ENCODE measurements around the gene LAMA2. TPM values are rescaled to one million over a fixed set of nuclear protein-coding genes. Genes with fewer than 3 reads are reported as not detected.

LAMA2 gene
- total and polyA plus RNA-seq, 5 donors = 28.7 to 176 (median 134) TPM

DNA sequence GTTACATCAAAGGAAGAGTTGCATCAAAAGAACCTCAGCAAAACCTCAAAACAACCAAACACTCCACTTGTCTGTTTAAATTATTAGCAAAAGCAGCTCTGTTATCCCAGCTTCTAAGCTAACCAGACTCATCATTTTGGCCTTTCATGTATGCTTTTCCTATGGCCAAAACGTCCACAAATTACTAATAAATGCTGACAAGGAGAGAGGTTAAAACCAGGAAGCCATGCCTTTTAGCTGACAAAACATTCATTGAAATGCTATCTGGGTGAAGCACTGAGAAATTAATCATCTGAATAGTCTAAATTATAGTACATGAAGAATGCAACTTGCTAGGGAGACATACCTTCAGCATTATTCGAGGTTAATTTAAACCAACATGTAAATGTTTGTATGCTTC is 80.6 kb downstream of the LAMA2 start:
- no peaks in the 10 kb centered on the region for H3K27me3 ChIP-seq (ENCODE audit: control insufficient read depth, insufficient read depth)
- peaks cover under 1% of the 10 kb centered on the region for H3K4me1 ChIP-seq (ENCODE audit: control insufficient read depth, insufficient read depth, low read length)
- ATAC-seq = no peak
- H3K27ac ChIP-seq (ENCODE audit: low read length) = no peak overlapping the region
- intact Hi-C loops (cut with DNase I) = no loop called here
- H3K9me3 ChIP-seq (ENCODE audit: control insufficient read depth, low read length) = no peaks in the 10 kb centered on the region
- 54% methylated on average over 2 of the region's 2 CpGs for WGBS
- no peak overlapping the region for H3K4me3 ChIP-seq (ENCODE audit: low read length)
- DNase-seq = no peak

DNA sequence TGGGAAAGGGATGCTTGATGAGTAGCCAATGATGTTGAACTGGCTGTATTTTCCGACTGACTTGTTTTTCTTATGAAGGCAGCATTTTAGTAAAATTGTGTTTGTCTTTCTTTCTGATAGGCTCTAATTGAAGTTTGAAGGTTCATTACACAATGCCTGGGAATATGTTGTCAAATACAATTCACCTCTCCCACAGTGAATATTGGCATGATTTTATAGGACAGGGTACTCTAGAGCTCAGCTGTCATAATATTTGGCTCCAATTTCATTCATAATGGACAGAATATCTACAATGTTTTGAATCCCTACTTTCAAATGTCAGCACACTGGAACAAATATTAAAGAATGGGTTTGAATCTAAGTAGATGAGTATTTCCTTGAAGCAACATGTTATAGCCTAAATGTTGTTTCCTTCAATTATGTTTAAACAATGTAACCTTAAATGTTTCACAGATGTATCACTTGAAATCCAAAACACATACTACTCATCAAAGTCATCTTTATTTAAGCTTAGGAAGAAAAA is 81.4 kb downstream of the LAMA2 start:
- 70% methylated on average over 1 of the region's 1 CpG for WGBS

DNA sequence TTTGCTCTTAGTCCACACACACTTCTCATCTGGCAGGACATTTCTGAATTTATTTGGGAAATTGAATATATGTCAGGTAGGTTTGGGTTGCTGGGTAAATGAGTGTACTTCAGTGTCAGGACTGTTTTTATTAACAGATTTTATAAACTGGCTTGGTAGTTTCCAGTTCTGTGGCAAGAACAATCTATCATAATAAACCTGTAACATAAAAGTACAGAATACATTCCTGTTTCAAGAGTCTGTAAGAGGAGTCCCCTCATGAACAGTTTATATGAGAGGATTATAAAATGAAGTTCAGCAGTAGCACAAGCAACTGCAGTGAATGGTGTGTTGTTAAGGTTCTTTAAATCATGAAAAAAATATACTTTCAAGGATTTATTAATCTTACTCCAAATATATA is 81.8 kb downstream of the LAMA2 start:
- intact Hi-C loops (cut with DNase I) = no loop called here
- DNase-seq (no peak), ATAC-seq (no peak)
- Histone ChIP-seq H3K9me3 (ENCODE audit: control insufficient read depth, low read length) (no peaks in the 10 kb centered on the region), H3K27me3 (ENCODE audit: control insufficient read depth, insufficient read depth) (no peaks in the 10 kb centered on the region), H3K27ac (ENCODE audit: low read length) (no peak overlapping the region), H3K4me3 (ENCODE audit: low read length) (no peak overlapping the region), H3K4me1 (ENCODE audit: control insufficient read depth, insufficient read depth, low read length) (peaks cover 2% of the 10 kb centered on the region)

More for the DNA sequence above, 81.4 kb downstream of the LAMA2 start:
- DNase-seq (no peak), ATAC-seq (peak in 1 of 2 donors; percentile 41)
- no peak overlapping the region for H3K4me3 ChIP-seq (ENCODE audit: low read length)
- no peak overlapping the region for H3K27ac ChIP-seq (ENCODE audit: low read length)
- H3K9me3 ChIP-seq (ENCODE audit: control insufficient read depth, low read length) = no peaks in the 10 kb centered on the region
- intact Hi-C loops (cut with DNase I) = no loop called here
- H3K27me3 ChIP-seq (ENCODE audit: control insufficient read depth, insufficient read depth) = no peaks in the 10 kb centered on the region
- H3K4me1 ChIP-seq (ENCODE audit: control insufficient read depth, insufficient read depth, low read length) = peaks cover 2% of the 10 kb centered on the region

DNA sequence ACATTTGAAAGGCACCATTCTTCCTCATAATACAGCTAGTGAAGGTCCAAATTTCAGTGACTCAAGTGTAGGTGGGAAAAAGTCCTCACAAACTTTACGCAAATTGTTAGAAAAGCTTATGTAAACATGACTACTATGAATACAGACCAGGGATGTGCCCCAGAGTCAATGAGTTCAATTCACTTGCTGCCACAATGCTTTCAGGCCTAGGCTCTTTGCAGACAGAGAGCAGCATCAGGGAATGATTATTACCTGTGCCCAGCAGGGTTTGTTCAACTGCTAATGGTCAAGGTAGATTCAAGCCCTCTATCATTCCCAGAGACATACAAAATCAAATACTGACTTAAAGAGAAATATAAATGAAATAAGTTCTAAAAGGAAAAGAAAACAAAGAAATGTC is 84.0 kb downstream of the LAMA2 start:
- ATAC-seq = no peak
- DNase-seq = no peak
- intact Hi-C loops (cut with DNase I) = no loop called here
- Histone ChIP-seq H3K4me1 (ENCODE audit: control insufficient read depth, insufficient read depth, low read length) (peaks cover 2% of the 10 kb centered on the region), H3K27me3 (ENCODE audit: control insufficient read depth, insufficient read depth) (no peaks in the 10 kb centered on the region), H3K27ac (ENCODE audit: low read length) (no peak overlapping the region), H3K4me3 (ENCODE audit: low read length) (no peak overlapping the region), H3K9me3 (ENCODE audit: control insufficient read depth, low read length) (no peaks in the 10 kb centered on the region)
- 100% methylated on average over 1 of the region's 1 CpG for WGBS

DNA sequence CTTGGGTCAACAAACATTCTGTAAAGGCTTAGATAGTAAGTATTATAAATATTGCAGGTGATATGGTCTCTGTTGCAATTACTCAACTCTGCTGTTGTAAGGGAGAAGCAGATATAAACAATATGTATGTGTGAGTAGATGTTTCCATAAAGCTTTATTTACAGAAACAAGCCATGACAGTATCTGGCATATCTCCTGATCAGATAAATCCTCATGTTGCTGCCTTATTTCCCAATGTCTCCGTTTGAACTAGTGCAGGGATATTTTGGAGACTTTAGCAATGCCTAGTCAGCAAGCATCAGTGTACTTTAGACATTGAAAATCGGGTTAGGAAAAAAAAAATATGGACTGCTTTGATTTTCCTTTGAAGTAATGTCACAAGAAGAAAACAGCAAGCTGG is 96.1 kb downstream of the LAMA2 start:
- WGBS = 61% methylated on average over 2 of the region's 2 CpGs
- Histone ChIP-seq H3K27me3 (ENCODE audit: control insufficient read depth, insufficient read depth) (no peaks in the 10 kb centered on the region), H3K4me3 (ENCODE audit: low read length) (no peak overlapping the region), H3K4me1 (ENCODE audit: control insufficient read depth, insufficient read depth, low read length) (no peaks in the 10 kb centered on the region), H3K9me3 (ENCODE audit: control insufficient read depth, low read length) (no peaks in the 10 kb centered on the region), H3K27ac (ENCODE audit: low read length) (no peak overlapping the region)
- intact Hi-C loops (cut with DNase I) = no loop called here
- no peak for DNase-seq
- ATAC-seq = no peak

DNA sequence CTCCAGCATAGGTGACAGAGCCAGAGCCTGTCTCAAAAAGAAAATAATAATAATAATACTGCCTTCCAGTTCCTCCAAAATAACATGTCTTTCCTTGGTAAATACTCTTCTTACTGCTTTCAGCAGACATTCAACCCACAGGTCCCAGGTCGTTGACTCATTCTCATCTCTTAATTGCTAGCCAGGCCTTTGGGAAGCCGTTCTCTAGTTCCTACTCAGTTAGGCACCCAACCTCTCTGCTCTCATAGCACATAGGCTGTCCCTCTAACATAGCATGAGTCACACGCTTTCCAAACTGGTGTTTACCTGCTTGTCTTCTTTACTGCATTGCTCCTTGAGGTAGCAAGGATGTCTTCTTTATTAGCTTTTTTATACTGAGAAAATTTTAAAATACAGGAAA is 98.8 kb downstream of the LAMA2 start:
- DNase-seq = no peak
- 84% methylated on average over 3 of the region's 3 CpGs for WGBS
- intact Hi-C loops (cut with DNase I) = no loop called here
- Histone ChIP-seq H3K27me3 (ENCODE audit: control insufficient read depth, insufficient read depth) (no peaks in the 10 kb centered on the region), H3K4me1 (ENCODE audit: control insufficient read depth, insufficient read depth, low read length) (no peaks in the 10 kb centered on the region), H3K27ac (ENCODE audit: low read length) (no peak overlapping the region), H3K4me3 (ENCODE audit: low read length) (no peak overlapping the region), H3K9me3 (ENCODE audit: control insufficient read depth, low read length) (no peaks in the 10 kb centered on the region)
- no peak for ATAC-seq

DNA sequence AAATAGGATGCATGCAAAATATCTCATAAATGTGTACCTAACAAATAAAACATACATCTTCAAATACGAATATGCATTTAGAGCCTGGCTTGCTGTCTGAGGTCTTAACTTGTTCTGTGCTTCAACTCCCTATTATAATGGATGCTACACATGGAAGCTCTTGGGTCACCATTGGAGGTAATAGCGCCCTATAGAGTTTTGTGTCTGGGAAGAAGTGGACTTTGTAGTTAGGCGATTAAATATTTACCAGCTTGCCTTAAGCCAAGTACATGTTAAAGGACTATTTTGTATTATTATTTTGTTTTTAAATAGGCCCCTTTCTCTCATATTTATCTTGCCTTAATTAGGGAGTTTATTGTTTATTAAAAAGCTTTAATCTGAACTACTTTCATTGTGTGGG is 107.4 kb downstream of the LAMA2 start:
- Histone ChIP-seq H3K9me3 (ENCODE audit: control insufficient read depth, low read length) (no peaks in the 10 kb centered on the region), H3K4me3 (ENCODE audit: low read length) (no peak overlapping the region), H3K27me3 (ENCODE audit: control insufficient read depth, insufficient read depth) (no peaks in the 10 kb centered on the region), H3K27ac (ENCODE audit: low read length) (no peak overlapping the region), H3K4me1 (ENCODE audit: control insufficient read depth, insufficient read depth, low read length) (no peaks in the 10 kb centered on the region)
- intact Hi-C loops (cut with DNase I) = no loop called here
- ATAC-seq (no peak), DNase-seq (no peak)
- 94% methylated on average over 3 of the region's 3 CpGs for WGBS

DNA sequence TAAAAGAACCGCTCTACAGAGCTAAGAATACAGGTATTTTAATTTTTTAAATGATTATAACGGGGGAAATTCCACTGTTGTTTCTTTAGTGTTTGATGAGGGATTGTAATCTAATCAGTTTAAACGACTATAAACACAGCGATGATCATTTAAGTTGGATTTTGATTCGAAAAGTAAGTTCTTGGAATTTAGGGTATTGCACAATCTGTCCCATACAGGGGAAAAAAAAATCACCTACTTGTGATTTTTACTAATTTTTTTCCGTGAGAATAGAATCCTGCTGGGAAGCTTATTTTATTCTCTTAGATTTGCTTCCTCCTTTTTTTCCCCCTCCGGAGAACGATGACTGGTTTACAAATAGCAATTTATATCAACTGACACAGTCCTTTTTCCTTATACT is 108.0 kb downstream of the LAMA2 start:
- Histone ChIP-seq H3K27ac (ENCODE audit: low read length) (no peak overlapping the region), H3K27me3 (ENCODE audit: control insufficient read depth, insufficient read depth) (no peaks in the 10 kb centered on the region), H3K4me1 (ENCODE audit: control insufficient read depth, insufficient read depth, low read length) (no peaks in the 10 kb centered on the region), H3K4me3 (ENCODE audit: low read length) (no peak overlapping the region), H3K9me3 (ENCODE audit: control insufficient read depth, low read length) (no peaks in the 10 kb centered on the region)
- no peak for ATAC-seq
- intact Hi-C loops (cut with DNase I) = no loop called here
- DNase-seq = no peak
- WGBS = 85% methylated on average over 8 of the region's 8 CpGs

DNA sequence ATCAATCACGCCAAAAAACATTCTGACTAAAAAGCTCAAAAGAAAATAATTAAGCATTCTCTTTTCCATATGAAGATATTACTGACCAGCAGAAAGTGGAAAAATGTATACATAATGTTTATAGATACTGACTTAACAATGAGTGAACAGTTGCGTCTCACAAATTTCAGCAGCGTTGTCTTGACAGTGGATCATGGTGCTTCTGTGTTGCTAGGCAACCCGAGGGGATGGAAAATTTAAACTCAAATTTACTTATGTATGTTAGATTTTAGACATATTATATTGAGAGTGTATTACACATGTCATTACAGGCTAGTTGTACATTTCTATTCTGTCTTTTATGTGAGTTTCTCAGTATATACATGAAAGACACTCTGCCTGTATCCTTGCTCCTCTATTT is 110.2 kb downstream of the LAMA2 start:
- DNase-seq (no peak), ATAC-seq (no peak)
- H3K4me1 ChIP-seq (ENCODE audit: control insufficient read depth, insufficient read depth, low read length) = no peaks in the 10 kb centered on the region
- H3K9me3 ChIP-seq (ENCODE audit: control insufficient read depth, low read length) = no peaks in the 10 kb centered on the region
- 89% methylated on average over 4 of the region's 4 CpGs for WGBS
- H3K4me3 ChIP-seq (ENCODE audit: low read length) = no peak overlapping the region
- H3K27ac ChIP-seq (ENCODE audit: low read length) = no peak overlapping the region
- no peaks in the 10 kb centered on the region for H3K27me3 ChIP-seq (ENCODE audit: control insufficient read depth, insufficient read depth)
- intact Hi-C loops (cut with DNase I) = no loop called here

DNA sequence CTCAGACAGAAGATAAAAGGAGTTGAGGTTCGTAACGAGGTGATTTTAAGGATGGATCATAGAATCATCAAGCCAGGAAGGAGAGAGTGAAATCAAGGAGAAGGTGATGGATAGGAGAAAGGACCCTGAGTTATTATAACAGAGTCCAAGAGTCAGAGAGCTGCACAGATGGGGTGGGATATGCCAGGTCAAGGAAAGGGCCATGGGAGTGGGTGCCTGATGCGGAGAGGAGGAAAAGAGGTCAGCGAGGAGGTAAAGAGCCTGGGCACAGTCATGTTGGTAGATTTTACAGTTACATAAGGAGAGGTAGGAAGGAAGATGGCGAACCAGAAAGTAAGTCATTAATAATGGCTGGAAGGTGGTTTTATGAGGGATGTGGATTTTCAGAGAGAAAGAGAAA is 114.9 kb downstream of the LAMA2 start:
- ATAC-seq = no peak
- DNase-seq = no peak
- intact Hi-C loops (cut with DNase I) = no loop called here
- Histone ChIP-seq H3K4me1 (ENCODE audit: control insufficient read depth, insufficient read depth, low read length) (no peaks in the 10 kb centered on the region), H3K4me3 (ENCODE audit: low read length) (no peak overlapping the region), H3K9me3 (ENCODE audit: control insufficient read depth, low read length) (no peaks in the 10 kb centered on the region), H3K27ac (ENCODE audit: low read length) (no peak overlapping the region), H3K27me3 (ENCODE audit: control insufficient read depth, insufficient read depth) (no peaks in the 10 kb centered on the region)
- 78% methylated on average over 5 of the region's 5 CpGs for WGBS

DNA sequence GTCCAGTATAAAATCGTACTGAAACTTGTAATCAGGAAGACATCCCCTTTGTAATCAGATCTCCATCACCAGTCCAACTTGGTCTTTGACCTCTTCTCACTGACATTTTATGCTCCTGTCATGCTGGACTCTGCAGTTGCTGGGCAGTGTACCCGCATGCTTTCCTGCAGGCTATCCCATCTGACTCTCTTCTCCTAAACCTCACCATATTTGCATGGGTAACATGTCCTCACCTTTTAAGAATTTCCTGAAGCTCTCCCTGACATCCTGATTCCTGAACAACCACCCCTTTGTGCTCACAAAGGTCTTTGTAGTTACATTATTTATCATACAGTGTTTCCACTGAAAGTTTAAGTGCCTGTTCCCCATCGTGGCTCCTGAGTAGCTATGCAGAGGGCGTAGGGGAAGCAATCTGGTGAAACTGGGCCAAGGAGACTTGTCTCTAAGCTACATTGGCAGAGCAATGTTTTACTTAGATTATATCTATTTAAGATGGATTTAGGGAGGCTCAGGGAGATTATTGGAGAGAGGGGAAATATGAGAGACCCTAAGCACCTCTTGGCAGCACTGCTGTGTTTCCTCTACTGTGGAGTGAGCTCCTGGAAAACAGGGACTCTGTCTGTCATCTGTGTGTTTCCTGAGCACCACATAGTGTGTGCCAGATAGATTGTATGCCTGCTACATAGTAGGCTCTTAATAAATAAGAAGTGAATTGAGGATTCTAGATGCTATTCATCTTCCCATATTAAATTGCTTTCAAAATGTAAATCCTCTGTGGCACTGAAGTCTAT is 124.0 kb downstream of the LAMA2 start:
- DNase-seq = no peak
- no peak overlapping the region for H3K4me3 ChIP-seq (ENCODE audit: low read length)
- H3K4me1 ChIP-seq (ENCODE audit: control insufficient read depth, insufficient read depth, low read length) = peaks cover 8% of the 10 kb centered on the region
- intact Hi-C loops (cut with DNase I) = no loop called here
- no peak overlapping the region for H3K27ac ChIP-seq (ENCODE audit: low read length)
- no peaks in the 10 kb centered on the region for H3K27me3 ChIP-seq (ENCODE audit: control insufficient read depth, insufficient read depth)
- no peaks in the 10 kb centered on the region for H3K9me3 ChIP-seq (ENCODE audit: control insufficient read depth, low read length)
- peak; percentile 40 to 48 for ATAC-seq
- WGBS = 37% methylated on average over 4 of the region's 4 CpGs

Measured in right cardiac atrium (tissue), 5 donors.